K562 (cell line): ENCODE data around the gene BEST1. TPM values are rescaled to one million over a fixed set of nuclear protein-coding genes. Genes with fewer than 3 reads are reported as not detected.

Source experiments
- ATF1 ChIP-seq, 2 experiments: fragments of 450-650 bp in 1 of 2; IDR thresholded peaks; 2 replicates each; pipeline ENCODE4 v1.6.1; 2016; ENCODE audit warnings: missing compliant biosample characterization in 1 of 2, missing genetic modification characterization in 1 of 2
- CTBP1 ChIP-seq: fragments of 450-650 bp; IDR thresholded peaks from 2 replicates; pipeline ENCODE4 v1.6.1; 2016; ENCODE audit warnings: borderline replicate concordance
- FOXK2 ChIP-seq, 2 experiments: fragments of 450-650 bp; IDR thresholded peaks in 1 of 2; conservative IDR thresholded peaks in 1 of 2; 2 replicates each; pipeline ENCODE4 v1.6.1; 2016; ENCODE audit warnings: low read depth in 2 of 2, mild to moderate bottlenecking in 1 of 2
- SAFB ChIP-seq: fragments of 200-400 bp; formaldehyde crosslinking; IDR thresholded peaks from 2 replicates; pipeline ENCODE4 v1.6.1; 2017; ENCODE audit warnings: low read depth, low read length, borderline replicate concordance
- TARDBP ChIP-seq: fragments of 450-650 bp; IDR thresholded peaks from 2 replicates; pipeline ENCODE4 v1.6.1; 2016
- polyA plus RNA-seq, 8 experiments: library from polyadenylated mRNA; depleted of rRNA in 4 of 8; stranded (reverse) in 5 of 8; unstranded in 3 of 8; fragments of >200 nt; fragmentation: Nextera tagmentation in 2 of 8; fragmentation: Illumina TruSeq in 1 of 8; extraction: Ambion mirVana in 2 of 8; extraction: Trizol in 1 of 8; gene quantifications; 2 replicates each; pipeline versions ENCODE4 v1.2.1 to v1.2.3, GENCODE V29; 2011 to 2014; ENCODE audit warnings: inconsistent platforms in 1 of 8, missing spikeins in 1 of 8
- total RNA-seq, 7 experiments: library from RNA; depleted of rRNA in 6 of 7; stranded (reverse); fragments of >200 nt in 6 of 7; fragmentation: Illumina TruSeq in 2 of 7; extraction: Trizol in 2 of 7; gene quantifications; 2 replicates each; pipeline versions ENCODE4 v1.2.1 to v1.2.3, GENCODE V29; 2011 to 2021; ENCODE audit warnings: low replicate concordance in 1 of 7
- TF ChIP-seq, protein P1 (sequence below): fragments of 200-600 bp; sonication (generic); IDR thresholded peaks from one replicate; pipeline ENCODE4 v1.6.1; 2012; ENCODE audit warnings: mild to moderate bottlenecking, low read depth, low read length, inconsistent platforms
- TF ChIP-seq, protein P2 (sequence below), 3 experiments: fragments of 200-800 bp in 1 of 3; sonication (Bioruptor generic) in 1 of 3; sonication (generic) in 1 of 3; formaldehyde crosslinking in 1 of 3; IDR thresholded peaks; 2 replicates each; pipeline versions ENCODE4 v1.6.1 to v1.8.0; 2016 to 2022; ENCODE audit warnings: mild to moderate bottlenecking in 2 of 3, missing compliant biosample characterization in 2 of 3, missing genetic modification characterization in 2 of 3, missing genetic modification reagents in 1 of 3
- TF ChIP-seq, protein P3 (sequence below): fragments of 250-450 bp; sonication (Bioruptor Pico); IDR thresholded peaks from 2 replicates; pipeline ENCODE4 v1.8.0; 2022; ENCODE audit warnings: moderate library complexity, mild to moderate bottlenecking, inconsistent platforms
- TF ChIP-seq, protein P4 (sequence below): fragments of 450-650 bp; formaldehyde crosslinking; IDR thresholded peaks from 2 replicates; pipeline ENCODE4 v1.4.0; 2022; ENCODE audit warnings: missing genetic modification characterization

The BEST1 gene
- total and polyA plus RNA-seq, 9 of the 15 experiments (the other 6 are each of a cell fraction or from before 2014, with no cell fraction given), result 0.07 to 1.3 (median 0.40) TPM

DNA sequence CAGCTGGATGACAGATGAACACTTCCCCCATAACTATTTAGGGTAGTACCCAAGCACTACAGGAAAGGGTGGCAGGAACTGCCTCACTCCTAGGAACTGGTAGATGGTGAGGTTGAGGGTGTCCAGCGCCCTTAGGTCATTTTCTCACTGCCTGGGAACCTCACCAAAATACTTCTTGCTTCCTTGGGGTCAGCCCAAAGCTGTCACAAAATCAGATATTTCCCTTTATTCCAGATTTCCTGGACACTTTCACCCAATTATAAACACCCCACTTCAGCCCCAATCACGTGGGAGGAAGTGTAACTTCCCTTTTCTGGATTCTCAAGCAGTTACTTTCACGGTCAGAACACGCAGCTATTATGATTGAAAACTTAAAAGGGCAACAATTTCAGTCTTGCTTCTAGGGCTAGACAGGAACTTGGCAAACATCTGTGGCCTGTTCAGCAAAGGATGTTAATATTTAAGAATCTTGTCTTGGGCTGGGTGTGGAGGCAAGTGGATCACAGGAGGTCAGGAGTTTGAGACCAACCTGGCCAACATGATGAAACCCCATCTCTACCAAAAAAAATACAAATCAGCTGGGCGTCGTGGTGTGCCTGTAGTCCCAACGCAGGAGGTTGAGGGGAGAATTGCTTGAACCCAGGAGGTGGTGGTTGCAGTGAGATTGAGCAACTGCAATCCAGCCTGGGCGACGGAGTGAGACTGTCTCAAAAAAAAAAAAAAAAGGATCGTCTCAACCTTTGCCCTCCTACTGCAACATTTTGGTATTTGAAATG, 13.3 kb downstream of the BEST1 start (continued):
- TF ChIP-seq, protein P1, sequence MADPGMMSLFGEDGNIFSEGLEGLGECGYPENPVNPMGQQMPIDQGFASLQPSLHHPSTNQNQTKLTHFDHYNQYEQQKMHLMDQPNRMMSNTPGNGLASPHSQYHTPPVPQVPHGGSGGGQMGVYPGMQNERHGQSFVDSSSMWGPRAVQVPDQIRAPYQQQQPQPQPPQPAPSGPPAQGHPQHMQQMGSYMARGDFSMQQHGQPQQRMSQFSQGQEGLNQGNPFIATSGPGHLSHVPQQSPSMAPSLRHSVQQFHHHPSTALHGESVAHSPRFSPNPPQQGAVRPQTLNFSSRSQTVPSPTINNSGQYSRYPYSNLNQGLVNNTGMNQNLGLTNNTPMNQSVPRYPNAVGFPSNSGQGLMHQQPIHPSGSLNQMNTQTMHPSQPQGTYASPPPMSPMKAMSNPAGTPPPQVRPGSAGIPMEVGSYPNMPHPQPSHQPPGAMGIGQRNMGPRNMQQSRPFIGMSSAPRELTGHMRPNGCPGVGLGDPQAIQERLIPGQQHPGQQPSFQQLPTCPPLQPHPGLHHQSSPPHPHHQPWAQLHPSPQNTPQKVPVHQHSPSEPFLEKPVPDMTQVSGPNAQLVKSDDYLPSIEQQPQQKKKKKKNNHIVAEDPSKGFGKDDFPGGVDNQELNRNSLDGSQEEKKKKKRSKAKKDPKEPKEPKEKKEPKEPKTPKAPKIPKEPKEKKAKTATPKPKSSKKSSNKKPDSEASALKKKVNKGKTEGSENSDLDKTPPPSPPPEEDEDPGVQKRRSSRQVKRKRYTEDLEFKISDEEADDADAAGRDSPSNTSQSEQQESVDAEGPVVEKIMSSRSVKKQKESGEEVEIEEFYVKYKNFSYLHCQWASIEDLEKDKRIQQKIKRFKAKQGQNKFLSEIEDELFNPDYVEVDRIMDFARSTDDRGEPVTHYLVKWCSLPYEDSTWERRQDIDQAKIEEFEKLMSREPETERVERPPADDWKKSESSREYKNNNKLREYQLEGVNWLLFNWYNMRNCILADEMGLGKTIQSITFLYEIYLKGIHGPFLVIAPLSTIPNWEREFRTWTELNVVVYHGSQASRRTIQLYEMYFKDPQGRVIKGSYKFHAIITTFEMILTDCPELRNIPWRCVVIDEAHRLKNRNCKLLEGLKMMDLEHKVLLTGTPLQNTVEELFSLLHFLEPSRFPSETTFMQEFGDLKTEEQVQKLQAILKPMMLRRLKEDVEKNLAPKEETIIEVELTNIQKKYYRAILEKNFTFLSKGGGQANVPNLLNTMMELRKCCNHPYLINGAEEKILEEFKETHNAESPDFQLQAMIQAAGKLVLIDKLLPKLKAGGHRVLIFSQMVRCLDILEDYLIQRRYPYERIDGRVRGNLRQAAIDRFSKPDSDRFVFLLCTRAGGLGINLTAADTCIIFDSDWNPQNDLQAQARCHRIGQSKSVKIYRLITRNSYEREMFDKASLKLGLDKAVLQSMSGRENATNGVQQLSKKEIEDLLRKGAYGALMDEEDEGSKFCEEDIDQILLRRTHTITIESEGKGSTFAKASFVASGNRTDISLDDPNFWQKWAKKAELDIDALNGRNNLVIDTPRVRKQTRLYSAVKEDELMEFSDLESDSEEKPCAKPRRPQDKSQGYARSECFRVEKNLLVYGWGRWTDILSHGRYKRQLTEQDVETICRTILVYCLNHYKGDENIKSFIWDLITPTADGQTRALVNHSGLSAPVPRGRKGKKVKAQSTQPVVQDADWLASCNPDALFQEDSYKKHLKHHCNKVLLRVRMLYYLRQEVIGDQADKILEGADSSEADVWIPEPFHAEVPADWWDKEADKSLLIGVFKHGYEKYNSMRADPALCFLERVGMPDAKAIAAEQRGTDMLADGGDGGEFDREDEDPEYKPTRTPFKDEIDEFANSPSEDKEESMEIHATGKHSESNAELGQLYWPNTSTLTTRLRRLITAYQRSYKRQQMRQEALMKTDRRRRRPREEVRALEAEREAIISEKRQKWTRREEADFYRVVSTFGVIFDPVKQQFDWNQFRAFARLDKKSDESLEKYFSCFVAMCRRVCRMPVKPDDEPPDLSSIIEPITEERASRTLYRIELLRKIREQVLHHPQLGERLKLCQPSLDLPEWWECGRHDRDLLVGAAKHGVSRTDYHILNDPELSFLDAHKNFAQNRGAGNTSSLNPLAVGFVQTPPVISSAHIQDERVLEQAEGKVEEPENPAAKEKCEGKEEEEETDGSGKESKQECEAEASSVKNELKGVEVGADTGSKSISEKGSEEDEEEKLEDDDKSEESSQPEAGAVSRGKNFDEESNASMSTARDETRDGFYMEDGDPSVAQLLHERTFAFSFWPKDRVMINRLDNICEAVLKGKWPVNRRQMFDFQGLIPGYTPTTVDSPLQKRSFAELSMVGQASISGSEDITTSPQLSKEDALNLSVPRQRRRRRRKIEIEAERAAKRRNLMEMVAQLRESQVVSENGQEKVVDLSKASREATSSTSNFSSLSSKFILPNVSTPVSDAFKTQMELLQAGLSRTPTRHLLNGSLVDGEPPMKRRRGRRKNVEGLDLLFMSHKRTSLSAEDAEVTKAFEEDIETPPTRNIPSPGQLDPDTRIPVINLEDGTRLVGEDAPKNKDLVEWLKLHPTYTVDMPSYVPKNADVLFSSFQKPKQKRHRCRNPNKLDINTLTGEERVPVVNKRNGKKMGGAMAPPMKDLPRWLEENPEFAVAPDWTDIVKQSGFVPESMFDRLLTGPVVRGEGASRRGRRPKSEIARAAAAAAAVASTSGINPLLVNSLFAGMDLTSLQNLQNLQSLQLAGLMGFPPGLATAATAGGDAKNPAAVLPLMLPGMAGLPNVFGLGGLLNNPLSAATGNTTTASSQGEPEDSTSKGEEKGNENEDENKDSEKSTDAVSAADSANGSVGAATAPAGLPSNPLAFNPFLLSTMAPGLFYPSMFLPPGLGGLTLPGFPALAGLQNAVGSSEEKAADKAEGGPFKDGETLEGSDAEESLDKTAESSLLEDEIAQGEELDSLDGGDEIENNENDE, result no peak
- TF ChIP-seq TARDBP, result peak; percentile 7; the same call in 1 of the 2 replicates
- TF ChIP-seq, protein P2, sequence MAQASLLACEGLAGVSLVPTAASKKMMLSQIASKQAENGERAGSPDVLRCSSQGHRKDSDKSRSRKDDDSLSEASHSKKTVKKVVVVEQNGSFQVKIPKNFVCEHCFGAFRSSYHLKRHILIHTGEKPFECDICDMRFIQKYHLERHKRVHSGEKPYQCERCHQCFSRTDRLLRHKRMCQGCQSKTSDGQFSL (CRISPR knock-in tag; IDR thresholded peaks at IDR 0.05), result no peak
- TF ChIP-seq, protein P2 (tag; IDR thresholded peaks at IDR 0.05), result no peak
- TF ChIP-seq CTBP1, result no peak
- TF ChIP-seq, protein P3, sequence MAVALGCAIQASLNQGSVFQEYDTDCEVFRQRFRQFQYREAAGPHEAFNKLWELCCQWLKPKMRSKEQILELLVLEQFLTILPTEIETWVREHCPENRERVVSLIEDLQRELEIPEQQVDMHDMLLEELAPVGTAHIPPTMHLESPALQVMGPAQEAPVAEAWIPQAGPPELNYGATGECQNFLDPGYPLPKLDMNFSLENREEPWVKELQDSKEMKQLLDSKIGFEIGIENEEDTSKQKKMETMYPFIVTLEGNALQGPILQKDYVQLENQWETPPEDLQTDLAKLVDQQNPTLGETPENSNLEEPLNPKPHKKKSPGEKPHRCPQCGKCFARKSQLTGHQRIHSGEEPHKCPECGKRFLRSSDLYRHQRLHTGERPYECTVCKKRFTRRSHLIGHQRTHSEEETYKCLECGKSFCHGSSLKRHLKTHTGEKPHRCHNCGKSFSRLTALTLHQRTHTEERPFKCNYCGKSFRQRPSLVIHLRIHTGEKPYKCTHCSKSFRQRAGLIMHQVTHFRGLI, result 0 out of 2 replicates have a peak, but pooled peaks have one; percentile 22
- TF ChIP-seq SAFB, result no peak
- no peak for TF ChIP-seq ATF1 (CRISPR knock-in tag; IDR thresholded peaks at IDR 0.05)
- no peak; the same call in 1 of the 2 replicates for TF ChIP-seq ATF1 (tag; IDR thresholded peaks at IDR 0.05)
- TF ChIP-seq, protein P4, sequence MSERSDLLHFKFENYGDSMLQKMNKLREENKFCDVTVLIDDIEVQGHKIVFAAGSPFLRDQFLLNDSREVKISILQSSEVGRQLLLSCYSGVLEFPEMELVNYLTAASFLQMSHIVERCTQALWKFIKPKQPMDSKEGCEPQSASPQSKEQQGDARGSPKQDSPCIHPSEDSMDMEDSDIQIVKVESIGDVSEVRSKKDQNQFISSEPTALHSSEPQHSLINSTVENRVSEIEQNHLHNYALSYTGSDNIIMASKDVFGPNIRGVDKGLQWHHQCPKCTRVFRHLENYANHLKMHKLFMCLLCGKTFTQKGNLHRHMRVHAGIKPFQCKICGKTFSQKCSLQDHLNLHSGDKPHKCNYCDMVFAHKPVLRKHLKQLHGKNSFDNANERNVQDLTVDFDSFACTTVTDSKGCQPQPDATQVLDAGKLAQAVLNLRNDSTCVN, result peak; percentile 5
- peak; percentile 64 to 83; a peak in 3 of 4 replicates for TF ChIP-seq FOXK2 (conservative IDR thresholded peaks at IDR 0.05 in 1 of 2, IDR thresholded peaks at IDR 0.05 in 1 of 2; ENCODE audit: low read depth in 2 of 2)
